K562 (cell line): ENCODE measurements around the gene SLC7A1. TPM values are rescaled to one million over a fixed set of nuclear protein-coding genes. Genes with fewer than 3 reads are reported as not detected.

Experiments used
- ATAC-seq: fragments of 200-7000 bp; cut with Tn5 transposase; 3 replicates; pipeline ENCODE4 v1.9.1; 2020; ENCODE audit warnings: moderate library complexity
- BruUV-seq: library from RNA; stranded (reverse); fragments of 400-500 nt; replicated peaks from 2 replicates; lab custom pipeline; 2021; lab: Mats Ljungman, UMichigan
- CTCF ChIA-PET: fragments of 300-600 bp; formaldehyde crosslinking; extraction: SDS; loops from one replicate; lab custom pipeline; 2021; ENCODE audit warnings: low intra/inter-chr PET ratio; lab: Yijun Ruan, JAX
- POLR2A ChIA-PET: fragments of 300-600, 350-650 bp; sonication (Branson Sonifier 250); formaldehyde crosslinking; extraction: SDS; loops from one replicate; lab custom pipeline; 2021; ENCODE audit warnings: antibody characterized with exemption, inconsistent platforms; lab: Yijun Ruan, JAX
- DNase-seq, 4 experiments: peaks; one replicate each; pipeline versions ENCODE4 v3.0.0 to v3.0.0-alpha.2; 2011 to 2018; ENCODE audit warnings: low spot score in 3 of 4, mixed read lengths in 3 of 4; ENCODE audit errors: extremely low read depth in 1 of 4
- FAIRE-seq: peaks from 2 replicates; lab custom pipeline; 2011; peaks lifted over from hg19 to GRCh38; lab: Jason Lieb, UNC
- H2AFZ ChIP-seq: 2 replicates; pipeline ENCODE4 v1.6.0; 2011; ENCODE audit warnings: low read depth, low read length, control low read depth, inconsistent platforms
- H3K27ac ChIP-seq: fragments of 200-600 bp; 3 replicates; pipeline ENCODE4 v1.8.0; 2011; ENCODE audit warnings: low read depth, mild to moderate bottlenecking, control low read depth, inconsistent platforms, low read length, moderate library complexity, mixed read lengths; ENCODE audit errors: extremely low read depth
- H3K27me3 ChIP-seq, 2 experiments: fragments of 300-600 bp in 1 of 2; 2 replicates in 1 of 2; 3 replicates in 1 of 2; pipeline versions ENCODE4 v1.6.0 to v1.8.0; 2011; ENCODE audit warnings: inconsistent platforms in 2 of 2, low read length in 2 of 2, mild to moderate bottlenecking in 1 of 2, mixed read lengths in 1 of 2, moderate library complexity in 1 of 2; ENCODE audit not compliant: control insufficient read depth in 2 of 2, insufficient read depth in 2 of 2
- H3K36me3 ChIP-seq: fragments of 300-600 bp; 3 replicates; pipeline ENCODE4 v1.8.0; 2011; ENCODE audit warnings: mild to moderate bottlenecking, low read length, inconsistent platforms; ENCODE audit not compliant: control insufficient read depth, insufficient read depth
- H3K4me1 ChIP-seq, 2 experiments: fragments of 200-600 bp in 1 of 2; replicated peaks in 1 of 2; 2 replicates in 1 of 2; 3 replicates in 1 of 2; pipeline versions ENCODE4 v1.5.1 to v1.8.0; 2011; ENCODE audit warnings: inconsistent platforms in 2 of 2, low read length in 2 of 2, mild to moderate bottlenecking in 1 of 2, mixed read lengths in 1 of 2, moderate library complexity in 1 of 2; ENCODE audit not compliant: control insufficient read depth in 2 of 2, insufficient read depth in 2 of 2
- H3K4me2 ChIP-seq: 2 replicates; pipeline ENCODE4 v1.6.1; 2011; ENCODE audit warnings: low read length, control low read depth, inconsistent platforms, mixed read lengths; ENCODE audit not compliant: insufficient read depth
- H3K4me3 ChIP-seq: fragments of 200-600 bp; sonication (generic), shearing (Covaris generic); 2 replicates; pipeline ENCODE4 v1.5.1; 2016; ENCODE audit warnings: control low read depth, inconsistent platforms
- H3K79me2 ChIP-seq: fragments of 200-600 bp; 3 replicates; pipeline ENCODE4 v1.8.0; 2011; ENCODE audit warnings: low read length, inconsistent platforms; ENCODE audit not compliant: control insufficient read depth, insufficient read depth
- H3K9ac ChIP-seq, 2 experiments: 2 replicates each; pipeline versions ENCODE4 v1.6.0 to v1.6.1; 2011; ENCODE audit warnings: low read depth in 2 of 2, low read length in 2 of 2, control low read depth in 1 of 2, inconsistent platforms in 1 of 2, mild to moderate bottlenecking in 1 of 2, mixed read lengths in 1 of 2; ENCODE audit not compliant: insufficient read depth in 1 of 2
- H3K9me1 ChIP-seq: one replicate; pipeline ENCODE4 v1.6.0; 2011; ENCODE audit warnings: inconsistent platforms, mild to moderate bottlenecking, low read length, moderate library complexity; ENCODE audit not compliant: control insufficient read depth, insufficient read depth
- H3K9me3 ChIP-seq: replicated peaks from 2 replicates; pipeline ENCODE4 v1.5.1; 2011; ENCODE audit warnings: low read depth, low read length, inconsistent platforms; ENCODE audit not compliant: control insufficient read depth, insufficient read depth
- H4K20me1 ChIP-seq: replicated peaks from 2 replicates; pipeline ENCODE4 v1.6.1; 2011; ENCODE audit warnings: low read length, inconsistent platforms, mixed read lengths; ENCODE audit not compliant: control insufficient read depth, insufficient read depth
- ARNT ChIP-seq, 2 experiments: fragments of 450-650 bp; IDR thresholded peaks; 2 replicates each; pipeline ENCODE4 v1.6.1; 2016; ENCODE audit warnings: mild to moderate bottlenecking in 1 of 2
- FOXA1 ChIP-seq: fragments of 450-650 bp; IDR thresholded peaks from 2 replicates; pipeline ENCODE4 v1.6.1; 2016; ENCODE audit warnings: mild to moderate bottlenecking, borderline replicate concordance
- POLR2G ChIP-seq: fragments of 200-400 bp; formaldehyde crosslinking; IDR thresholded peaks from 2 replicates; pipeline ENCODE4 v1.6.1; 2017; ENCODE audit warnings: low read depth, mild to moderate bottlenecking, antibody characterized with exemption, low read length, moderate library complexity
- PTBP1 ChIP-seq: fragments of 200-400 bp; formaldehyde crosslinking; IDR thresholded peaks from 2 replicates; pipeline ENCODE4 v1.6.1; 2017; ENCODE audit warnings: low read depth, low read length
- PURB ChIP-seq: sonication (generic); formaldehyde crosslinking; IDR thresholded peaks from 2 replicates; pipeline ENCODE4 v1.9.0; 2021; ENCODE audit warnings: low read depth, mild to moderate bottlenecking, missing genetic modification reagents
- RBM22 ChIP-seq: fragments of 200-400 bp; formaldehyde crosslinking; IDR thresholded peaks from 2 replicates; pipeline ENCODE4 v1.6.1; 2018; ENCODE audit warnings: low read length, low read depth; ENCODE audit not compliant: poor library complexity, severe bottlenecking
- SIN3A ChIP-seq, 2 experiments: fragments of 150-350 bp in 1 of 2; IDR thresholded peaks; 2 replicates each; pipeline ENCODE4 v1.6.1; 2011 to 2016; ENCODE audit warnings: borderline replicate concordance in 2 of 2, low read depth in 2 of 2, low read length in 2 of 2, mild to moderate bottlenecking in 2 of 2, moderate library complexity in 2 of 2; ENCODE audit not compliant: control insufficient read depth in 1 of 2
- SMC3 ChIP-seq: conservative IDR thresholded peaks from 2 replicates; pipeline ENCODE4 v1.6.1; 2011; ENCODE audit warnings: low read depth, low read length, improper control_type of control experiment; ENCODE audit not compliant: insufficient read depth
- XRCC3 ChIP-seq: fragments of 450-650 bp; IDR thresholded peaks from 2 replicates; pipeline ENCODE4 v1.6.1; 2017; ENCODE audit warnings: mild to moderate bottlenecking, moderate library complexity
- ZBTB7A ChIP-seq: IDR thresholded peaks from 2 replicates; pipeline ENCODE4 v1.6.1; 2011; ENCODE audit warnings: low read depth, mild to moderate bottlenecking, low read length, moderate library complexity, borderline replicate concordance; ENCODE audit not compliant: control insufficient read depth
- ZNF77 ChIP-seq: fragments of 250-450 bp; sonication (Bioruptor Pico); IDR thresholded peaks from 2 replicates; pipeline ENCODE4 v1.5.0; 2020
- WGBS: fragments of 100-300 bp; shearing (Covaris generic); methylation state at CpG from one replicate; pipeline ENCODE4 v1.1.6; 2016; ENCODE audit warnings: low coverage, mixed read lengths; ENCODE audit not compliant: insufficient coverage; ENCODE audit errors: missing lambda C conversion rate; 5-methylcytosine and 5-hydroxymethylcytosine counted together
- in situ Hi-C: fragments of 300-500 bp; cut with MboI; formaldehyde crosslinking; loops from 4 replicates; pipeline ENCODE4 v1.15.0; 2018; ENCODE audit warnings: inconsistent platforms, mixed read lengths
- intact Hi-C: fragments of 100-400 bp; cut with micrococcal nuclease; formaldehyde crosslinking; loops from 2 replicates; pipeline ENCODE4 v1.14.2; 2022
- polyA plus RNA-seq, 8 experiments: library from polyadenylated mRNA; depleted of rRNA in 4 of 8; stranded (reverse) in 5 of 8; unstranded in 3 of 8; fragments of >200 nt; fragmentation: Nextera tagmentation in 2 of 8; fragmentation: Illumina TruSeq in 1 of 8; extraction: Ambion mirVana in 2 of 8; extraction: Trizol in 1 of 8; gene quantifications; 2 replicates each; pipeline versions ENCODE4 v1.2.1 to v1.2.3, GENCODE V29; 2011 to 2014; ENCODE audit warnings: inconsistent platforms in 1 of 8, missing spikeins in 1 of 8
- total RNA-seq, 7 experiments: library from RNA; depleted of rRNA in 6 of 7; stranded (reverse); fragments of >200 nt in 6 of 7; fragmentation: Illumina TruSeq in 2 of 7; extraction: Trizol in 2 of 7; gene quantifications; 2 replicates each; pipeline versions ENCODE4 v1.2.1 to v1.2.3, GENCODE V29; 2011 to 2021; ENCODE audit warnings: low replicate concordance in 1 of 7
- TF ChIP-seq, protein P1 (sequence below): fragments of 250-450 bp; sonication (Bioruptor Pico); IDR thresholded peaks from 2 replicates; pipeline ENCODE4 v1.8.0; 2021; ENCODE audit warnings: moderate library complexity, mild to moderate bottlenecking, inconsistent platforms

SLC7A1 gene
- total and polyA plus RNA-seq, 9 of the 15 experiments (the other 6 are each of a cell fraction or from before 2014, with no cell fraction given) = 3.3 to 69.7 (median 10.8) TPM

GRCh38 chr13:29523199-29523961, 72.1 kb downstream of the SLC7A1 start:
- intact Hi-C loops = no loop called here
- no peak overlapping the region; a peak in 1 of 4 replicates for H3K9ac ChIP-seq
- no peak for FAIRE-seq
- no peaks in the 10 kb centered on the region for H3K27me3 ChIP-seq
- H3K79me2 ChIP-seq = no peaks in the 10 kb centered on the region
- H3K9me3 ChIP-seq = no peaks in the 10 kb centered on the region
- ChIA-PET POLR2A (interaction anchor here (1.4 kb wide), 1 partner anchor 16 kb away, joined by 4 read pairs; no protein-coding TSS in a partner anchor), CTCF (no interaction called here)
- H3K27ac ChIP-seq = no peak overlapping the region
- H3K9me1 ChIP-seq = no peaks in the 10 kb centered on the region
- TF ChIP-seq SMC3 (no peak), RBM22 (peak; percentile 32), POLR2G (peak; percentile 49; the same call in 1 of the 2 replicates)
- no peak for ATAC-seq
- 98% methylated on average over 20 of the region's 23 CpGs for WGBS
- H3K4me1 ChIP-seq = no peaks in the 10 kb centered on the region
- BruUV-seq = no TSS peak
- H4K20me1 ChIP-seq = no peaks in the 10 kb centered on the region; the same call in 1 of the 2 replicates
- no peak for DNase-seq
- H2AFZ ChIP-seq = no peak overlapping the region
- no peak overlapping the region for H3K4me3 ChIP-seq
- in situ Hi-C loops = no loop called here
- H3K36me3 ChIP-seq = peaks cover 67% of the 10 kb centered on the region
- H3K4me2 ChIP-seq = no peak overlapping the region

GRCh38 chr13:29522044-29522685, 73.3 kb downstream of the SLC7A1 start:
- H3K36me3 ChIP-seq = peaks cover 68% of the 10 kb centered on the region
- no peak overlapping the region for H3K27ac ChIP-seq
- H3K9ac ChIP-seq = no peak overlapping the region
- FAIRE-seq = no peak
- 89% methylated on average over 16 of the region's 16 CpGs for WGBS
- H4K20me1 ChIP-seq = no peaks in the 10 kb centered on the region; the same call in 1 of the 2 replicates
- no peak overlapping the region for H3K4me2 ChIP-seq
- no peaks in the 10 kb centered on the region for H3K27me3 ChIP-seq
- in situ Hi-C loops = no loop called here
- no TSS peak for BruUV-seq
- no peaks in the 10 kb centered on the region for H3K9me1 ChIP-seq
- intact Hi-C loops = no loop called here
- H2AFZ ChIP-seq = no peak overlapping the region
- ChIA-PET POLR2A (interaction anchor here (1.4 kb wide), 1 partner anchor 15 kb away, joined by 4 read pairs; no protein-coding TSS in a partner anchor), CTCF (no interaction called here)
- H3K79me2 ChIP-seq = no peaks in the 10 kb centered on the region
- no peak overlapping the region for H3K4me3 ChIP-seq
- ATAC-seq = no peak
- H3K4me1 ChIP-seq = no peaks in the 10 kb centered on the region
- H3K9me3 ChIP-seq = no peaks in the 10 kb centered on the region
- DNase-seq = no peak
- TF ChIP-seq, protein P1, sequence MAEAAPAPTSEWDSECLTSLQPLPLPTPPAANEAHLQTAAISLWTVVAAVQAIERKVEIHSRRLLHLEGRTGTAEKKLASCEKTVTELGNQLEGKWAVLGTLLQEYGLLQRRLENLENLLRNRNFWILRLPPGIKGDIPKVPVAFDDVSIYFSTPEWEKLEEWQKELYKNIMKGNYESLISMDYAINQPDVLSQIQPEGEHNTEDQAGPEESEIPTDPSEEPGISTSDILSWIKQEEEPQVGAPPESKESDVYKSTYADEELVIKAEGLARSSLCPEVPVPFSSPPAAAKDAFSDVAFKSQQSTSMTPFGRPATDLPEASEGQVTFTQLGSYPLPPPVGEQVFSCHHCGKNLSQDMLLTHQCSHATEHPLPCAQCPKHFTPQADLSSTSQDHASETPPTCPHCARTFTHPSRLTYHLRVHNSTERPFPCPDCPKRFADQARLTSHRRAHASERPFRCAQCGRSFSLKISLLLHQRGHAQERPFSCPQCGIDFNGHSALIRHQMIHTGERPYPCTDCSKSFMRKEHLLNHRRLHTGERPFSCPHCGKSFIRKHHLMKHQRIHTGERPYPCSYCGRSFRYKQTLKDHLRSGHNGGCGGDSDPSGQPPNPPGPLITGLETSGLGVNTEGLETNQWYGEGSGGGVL (CRISPR knock-in tag) = no peak
- no peak for TF ChIP-seq ARNT (IDR thresholded peaks at IDR 0.05)
- TF ChIP-seq XRCC3 = no peak
- no peak for TF ChIP-seq ZBTB7A
- no peak for TF ChIP-seq SIN3A (IDR thresholded peaks at IDR 0.05; ENCODE audit: borderline replicate concordance in 2 of 2, control insufficient read depth in 1 of 2, low read depth in 2 of 2, low read length in 2 of 2)
- TF ChIP-seq PTBP1 = no peak
- TF ChIP-seq PURB = no peak
- TF ChIP-seq ZNF77 (CRISPR knock-in tag) = no peak
- TF ChIP-seq FOXA1 = no peak
